Endothelial cell (in vitro differentiated cells): ENCODE measurements around the gene SHD. TPM values are rescaled to one million over a fixed set of nuclear protein-coding genes. Genes with fewer than 3 reads are reported as not detected.

ENCODE experiments used
- DNase-seq: peaks from one replicate; pipeline ENCODE4 v3.0.0; 2021; ENCODE audit warnings: low spot score
- H3K27ac Mint-ChIP-seq: one replicate; pipeline ENCODE4 v1.8.0; 2021; ENCODE audit warnings: mixed read lengths, inconsistent platforms; ENCODE audit not compliant: unreplicated experiment
- H3K27me3 Mint-ChIP-seq: one replicate; pipeline ENCODE4 v1.8.0; 2021; ENCODE audit warnings: mild to moderate bottlenecking, moderate library complexity, mixed read lengths, inconsistent platforms; ENCODE audit not compliant: unreplicated experiment
- H3K36me3 Mint-ChIP-seq: one replicate; pipeline ENCODE4 v1.8.0; 2021; ENCODE audit warnings: mild to moderate bottlenecking, low read depth, mixed read lengths, inconsistent platforms; ENCODE audit not compliant: unreplicated experiment
- H3K4me1 Mint-ChIP-seq: one replicate; pipeline ENCODE4 v1.8.0; 2021; ENCODE audit warnings: mild to moderate bottlenecking, mixed read lengths, inconsistent platforms; ENCODE audit not compliant: unreplicated experiment
- H3K4me3 Mint-ChIP-seq: one replicate; pipeline ENCODE4 v1.8.0; 2021; ENCODE audit warnings: mild to moderate bottlenecking, mixed read lengths, inconsistent platforms; ENCODE audit not compliant: unreplicated experiment
- H3K9me3 Mint-ChIP-seq: one replicate; pipeline ENCODE4 v1.8.0; 2021; ENCODE audit warnings: mixed read lengths, inconsistent platforms; ENCODE audit not compliant: unreplicated experiment
- total RNA-seq: library from RNA; stranded (reverse); fragmentation: NEBNext Ultra II Directional; extraction: Animal tissue kit (Norgen Biotek cat#: 25700); gene quantifications from one replicate; pipeline ENCODE4 v1.2.1, GENCODE V29; 2021; ENCODE audit not compliant: unreplicated experiment
- TF ChIP-seq, protein P1 (sequence below): fragments of 200-600 bp; sonication (generic); IDR thresholded peaks from one replicate; pipeline ENCODE4 v1.5.0; 2021; ENCODE audit warnings: antibody characterized with exemption; ENCODE audit not compliant: unreplicated experiment

Gene SHD
- total RNA-seq, 1 donor from 2014 or later, result 0.90 TPM

DNA sequence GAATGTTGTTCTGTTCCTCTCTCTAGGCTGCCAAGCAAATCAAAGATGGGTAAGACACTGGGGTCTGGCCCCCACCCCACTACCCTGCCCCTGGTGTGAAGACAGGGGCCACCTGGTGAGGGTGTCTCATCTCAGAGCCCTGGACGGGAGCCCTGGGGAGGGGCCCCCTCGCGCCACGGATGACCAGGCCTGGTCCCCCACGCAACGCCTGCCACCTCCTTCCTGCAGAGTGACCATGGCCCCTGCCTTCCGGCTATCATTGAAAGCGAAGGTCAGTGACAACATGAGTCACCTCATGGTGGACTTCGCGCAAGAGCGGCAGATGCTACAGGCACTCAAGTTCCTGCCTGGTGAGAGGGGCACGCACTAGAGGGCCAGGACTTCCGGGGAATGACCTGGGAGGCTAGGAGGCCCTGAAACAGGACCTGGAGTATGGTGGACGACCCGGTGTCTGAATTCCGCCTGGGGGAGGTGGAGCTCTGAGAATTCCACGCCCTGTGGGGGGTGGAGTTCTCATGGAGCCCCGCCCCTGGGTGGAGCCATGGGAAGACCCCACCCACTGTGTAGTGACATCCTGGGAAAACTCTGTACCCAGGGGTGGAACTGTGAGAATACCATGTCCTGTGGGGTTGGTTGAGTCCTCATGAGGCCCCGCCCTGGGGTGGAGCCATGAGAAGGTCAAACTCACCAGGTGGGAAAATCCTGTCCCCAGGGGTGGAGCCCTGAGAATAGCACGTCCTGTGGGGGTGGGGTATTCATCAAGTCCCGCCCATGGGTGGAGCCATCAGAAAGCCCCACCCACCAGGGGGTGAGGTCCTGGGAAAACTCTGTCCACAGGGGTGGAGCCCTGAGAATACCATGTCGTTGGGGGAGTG is 31.4 kb downstream of the SHD start:
- Mint-ChIP-seq H3K4me1 (peaks cover 5% of the 10 kb centered on the region), H3K36me3 (peaks cover 4% of the 10 kb centered on the region), H3K9me3 (no peaks in the 10 kb centered on the region), H3K27me3 (no peaks in the 10 kb centered on the region), H3K4me3 (no peak overlapping the region), H3K27ac (no peak overlapping the region)
- no peak for DNase-seq
- TF ChIP-seq, protein P1, sequence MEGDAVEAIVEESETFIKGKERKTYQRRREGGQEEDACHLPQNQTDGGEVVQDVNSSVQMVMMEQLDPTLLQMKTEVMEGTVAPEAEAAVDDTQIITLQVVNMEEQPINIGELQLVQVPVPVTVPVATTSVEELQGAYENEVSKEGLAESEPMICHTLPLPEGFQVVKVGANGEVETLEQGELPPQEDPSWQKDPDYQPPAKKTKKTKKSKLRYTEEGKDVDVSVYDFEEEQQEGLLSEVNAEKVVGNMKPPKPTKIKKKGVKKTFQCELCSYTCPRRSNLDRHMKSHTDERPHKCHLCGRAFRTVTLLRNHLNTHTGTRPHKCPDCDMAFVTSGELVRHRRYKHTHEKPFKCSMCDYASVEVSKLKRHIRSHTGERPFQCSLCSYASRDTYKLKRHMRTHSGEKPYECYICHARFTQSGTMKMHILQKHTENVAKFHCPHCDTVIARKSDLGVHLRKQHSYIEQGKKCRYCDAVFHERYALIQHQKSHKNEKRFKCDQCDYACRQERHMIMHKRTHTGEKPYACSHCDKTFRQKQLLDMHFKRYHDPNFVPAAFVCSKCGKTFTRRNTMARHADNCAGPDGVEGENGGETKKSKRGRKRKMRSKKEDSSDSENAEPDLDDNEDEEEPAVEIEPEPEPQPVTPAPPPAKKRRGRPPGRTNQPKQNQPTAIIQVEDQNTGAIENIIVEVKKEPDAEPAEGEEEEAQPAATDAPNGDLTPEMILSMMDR, result no peak

DNA sequence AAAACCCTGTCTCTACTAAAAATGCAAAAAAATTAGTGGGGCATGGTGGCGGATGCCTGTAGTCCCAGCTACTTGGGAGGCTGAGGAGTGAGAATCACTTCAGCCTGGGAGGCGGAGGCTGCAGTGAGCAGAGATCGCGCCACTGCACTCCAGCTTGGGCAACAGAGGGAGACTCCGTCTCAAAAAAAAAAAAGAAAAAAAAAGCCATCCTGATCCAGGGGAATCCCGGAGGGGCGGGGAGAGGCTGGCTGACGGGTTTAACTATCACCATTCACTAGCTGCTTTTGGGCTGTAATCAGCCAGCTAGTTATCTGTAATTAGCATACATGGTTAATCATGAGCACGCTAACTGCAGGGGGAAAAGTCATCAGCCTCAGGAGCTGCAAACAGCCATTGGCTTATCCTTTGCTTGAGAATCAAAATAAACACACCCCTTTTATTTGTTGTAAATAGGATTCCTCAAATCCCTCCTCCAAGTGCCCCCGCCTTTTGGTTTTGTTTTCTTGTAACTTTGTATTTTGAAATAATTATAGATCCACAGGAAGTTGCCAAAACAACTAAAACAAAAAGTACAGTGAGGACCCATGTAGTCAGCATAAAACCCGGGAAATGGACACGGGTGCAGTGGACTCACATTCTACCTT is 34.9 kb downstream of the SHD start:
- Mint-ChIP-seq H3K4me1 (peaks cover 5% of the 10 kb centered on the region), H3K4me3 (no peak overlapping the region), H3K9me3 (no peaks in the 10 kb centered on the region), H3K27me3 (peaks cover 2% of the 10 kb centered on the region), H3K36me3 (peaks cover 14% of the 10 kb centered on the region), H3K27ac (no peak overlapping the region)
- DNase-seq, result no peak
- TF ChIP-seq, protein P1, result no peak

- peaks cover 9% of the 10 kb centered on the region for H3K27me3 Mint-ChIP-seq
- H3K36me3 Mint-ChIP-seq, result peaks cover 40% of the 10 kb centered on the region
- no peak for DNase-seq
- no peak overlapping the region for H3K4me3 Mint-ChIP-seq
- TF ChIP-seq, protein P1, result no peak
- peaks cover 5% of the 10 kb centered on the region for H3K4me1 Mint-ChIP-seq
- no peaks in the 10 kb centered on the region for H3K9me3 Mint-ChIP-seq
- no peak overlapping the region for H3K27ac Mint-ChIP-seq
Observed at GRCh38 chr19:4316956-4317355, 37.9 kb downstream of the SHD start.

DNA sequence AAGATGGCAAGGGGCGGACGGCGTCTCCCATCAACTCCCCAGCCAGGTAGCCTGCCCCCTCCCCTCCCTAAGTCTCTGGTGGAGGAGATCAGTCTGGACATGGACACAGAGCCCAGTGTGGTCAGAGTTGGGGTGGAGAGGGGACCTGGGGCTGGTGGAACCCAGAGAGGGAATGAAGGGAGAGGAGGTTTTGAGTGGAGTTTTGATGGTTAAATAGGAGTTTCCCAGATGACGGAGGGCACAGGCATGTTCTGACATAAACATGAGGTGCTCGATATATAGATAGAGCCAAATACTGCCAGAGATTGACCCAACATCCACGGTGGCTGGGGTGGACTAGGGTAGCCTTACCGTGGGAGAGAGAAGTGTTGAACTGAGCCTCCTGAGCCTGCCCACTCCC is 39.4 kb downstream of the SHD start:
- Mint-ChIP-seq H3K4me3 (no peak overlapping the region), H3K27ac (no peak overlapping the region), H3K36me3 (peaks cover 43% of the 10 kb centered on the region), H3K9me3 (no peaks in the 10 kb centered on the region), H3K27me3 (peaks cover 9% of the 10 kb centered on the region), H3K4me1 (peaks cover 5% of the 10 kb centered on the region)
- DNase-seq, result no peak
- TF ChIP-seq, protein P1, result no peak
